Mesendoderm (in vitro differentiated cells): ENCODE measurements around the gene GSG1L.

Experiments
- DNase-seq: peaks from one replicate; pipeline ENCODE4 v3.0.0; 2013
- H2AK5ac ChIP-seq: 2 replicates; pipeline ENCODE4 v1.6.1; 2013; ENCODE audit warnings: low read length, inconsistent platforms
- H2BK120ac ChIP-seq: 2 replicates; pipeline ENCODE4 v1.6.1; 2013; ENCODE audit warnings: low read depth, mild to moderate bottlenecking, low read length, moderate library complexity, mixed read lengths
- H2BK15ac ChIP-seq: replicated peaks from 2 replicates; pipeline ENCODE4 v1.6.1; 2013; ENCODE audit warnings: low read depth, mild to moderate bottlenecking, moderate library complexity
- H2BK5ac ChIP-seq: 2 replicates; pipeline ENCODE4 v1.6.1; 2013; ENCODE audit warnings: low read length, inconsistent platforms
- H3K18ac ChIP-seq: 2 replicates; pipeline ENCODE4 v1.6.1; 2013; ENCODE audit warnings: mild to moderate bottlenecking, low read length, mixed read lengths
- H3K23ac ChIP-seq: one replicate; pipeline ENCODE4 v1.6.1; 2013; ENCODE audit warnings: low read length
- H3K27ac ChIP-seq: 2 replicates; pipeline ENCODE4 v1.5.1; 2013; ENCODE audit warnings: low read depth, mild to moderate bottlenecking, inconsistent platforms, low read length, moderate library complexity
- H3K27me3 ChIP-seq: 2 replicates; pipeline ENCODE4 v1.6.1; 2013; ENCODE audit warnings: low read length, control low read depth, mild to moderate bottlenecking, inconsistent platforms; ENCODE audit not compliant: insufficient read depth, poor library complexity
- H3K36me3 ChIP-seq: 2 replicates; pipeline ENCODE4 v1.6.1; 2013; ENCODE audit warnings: low read length, inconsistent platforms; ENCODE audit not compliant: control insufficient read depth, insufficient read depth
- H3K4ac ChIP-seq: one replicate; pipeline ENCODE4 v1.6.1; 2013; ENCODE audit warnings: low read depth, mild to moderate bottlenecking, low read length, moderate library complexity
- H3K4me1 ChIP-seq: 2 replicates; pipeline ENCODE4 v1.6.1; 2013; ENCODE audit warnings: low read depth, low read length, inconsistent platforms; ENCODE audit not compliant: control insufficient read depth
- H3K4me2 ChIP-seq: 2 replicates; pipeline ENCODE4 v1.6.1; 2013; ENCODE audit warnings: low read length
- H3K4me3 ChIP-seq: 2 replicates; pipeline ENCODE4 v1.5.1; 2013; ENCODE audit warnings: mild to moderate bottlenecking, low read length
- H3K56ac ChIP-seq: one replicate; pipeline ENCODE4 v1.6.1; 2013; ENCODE audit warnings: low read length
- H3K79me1 ChIP-seq: 2 replicates; pipeline ENCODE4 v1.6.1; 2013; ENCODE audit warnings: low read length, inconsistent platforms
- H3K79me2 ChIP-seq: 2 replicates; pipeline ENCODE4 v1.6.1; 2013; ENCODE audit warnings: mild to moderate bottlenecking, low read length; ENCODE audit not compliant: control insufficient read depth, insufficient read depth
- H3K9ac ChIP-seq: 2 replicates; pipeline ENCODE4 v1.6.1; 2013; ENCODE audit warnings: low read length, inconsistent platforms
- H4K5ac ChIP-seq: one replicate; pipeline ENCODE4 v1.6.1; 2013; ENCODE audit warnings: low read length
- H4K8ac ChIP-seq: one replicate; pipeline ENCODE4 v1.6.1; 2013; ENCODE audit warnings: low read depth, mild to moderate bottlenecking, control low read depth, low read length, moderate library complexity
- WGBS: extraction: QIAGEN DNeasy Blood & Tissue Kit; methylation state at CpG from one replicate; pipeline ENCODE4 v1.1.7; 2013; ENCODE audit warnings: low lambda C conversion rate, missing lambda C conversion rate; ENCODE audit not compliant: insufficient coverage; ENCODE audit errors: extremely low coverage; 5-methylcytosine and 5-hydroxymethylcytosine counted together

GSG1L gene

GRCh38 chr16:28072087-28072486 lies 8.6 kb upstream of the GSG1L start:
- no CpG with 5 or more reads among the region's 4 CpGs for WGBS
- Histone ChIP-seq H2BK120ac (no peak overlapping the region), H3K4me1 (no peaks in the 10 kb centered on the region)

DNA sequence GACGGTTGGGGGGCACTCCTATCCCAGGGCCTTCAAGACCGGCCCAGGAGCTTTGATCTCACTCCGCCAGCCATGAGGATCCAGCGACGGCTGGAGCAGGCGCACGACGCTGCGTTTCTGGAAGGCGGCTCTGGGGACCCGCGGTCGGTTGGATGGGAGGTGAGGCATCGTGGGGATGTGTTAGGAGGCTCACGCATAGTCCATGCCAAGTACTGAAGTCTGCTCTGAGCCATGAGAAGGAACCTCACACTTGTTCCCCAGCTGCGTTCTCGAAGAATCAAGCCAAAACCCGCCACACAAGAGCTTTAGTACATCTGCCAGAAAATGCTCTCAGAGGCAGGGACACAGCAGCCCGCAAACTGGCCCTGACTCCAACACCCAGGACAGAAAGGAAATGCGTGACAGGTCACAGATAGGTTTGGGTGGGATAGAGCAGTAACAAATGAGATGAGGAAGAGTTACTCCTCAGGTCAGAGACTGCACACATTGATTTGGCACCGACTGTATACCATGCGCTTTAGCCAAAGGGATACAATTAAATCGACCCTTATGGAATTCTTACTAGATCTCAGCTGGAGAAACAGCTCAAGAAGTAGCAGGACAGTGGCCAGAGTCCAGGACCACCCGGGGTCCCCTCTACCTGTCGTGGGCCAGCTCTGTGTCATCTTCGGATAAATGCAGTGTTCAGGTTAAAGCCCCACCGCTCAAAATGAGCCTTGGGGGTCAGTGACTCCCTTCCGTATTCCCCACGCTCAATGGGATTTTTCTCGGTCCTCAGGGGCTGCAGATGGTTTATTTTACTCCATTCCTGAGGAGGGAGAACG lies 6.7 kb upstream of the GSG1L start:
- H3K4ac ChIP-seq: no peak overlapping the region
- WGBS: no CpG with 5 or more reads among the region's 31 CpGs
- H2AK5ac ChIP-seq: no peak overlapping the region
- H3K4me2 ChIP-seq: no peak overlapping the region
- no peak overlapping the region for H3K18ac ChIP-seq
- no peaks in the 10 kb centered on the region for H3K36me3 ChIP-seq
- H4K5ac ChIP-seq: no peak overlapping the region
- H3K4me1 ChIP-seq: no peaks in the 10 kb centered on the region
- no peaks in the 10 kb centered on the region for H3K79me2 ChIP-seq
- no peak overlapping the region for H3K9ac ChIP-seq
- no peak overlapping the region for H3K4me3 ChIP-seq
- no peak overlapping the region for H3K27ac ChIP-seq
- no peak for DNase-seq
- no peak overlapping the region for H4K8ac ChIP-seq
- H2BK120ac ChIP-seq: no peak overlapping the region
- no peaks in the 10 kb centered on the region for H3K79me1 ChIP-seq
- H3K27me3 ChIP-seq: no peaks in the 10 kb centered on the region
- H2BK5ac ChIP-seq: no peak overlapping the region
- H2BK15ac ChIP-seq: no peak overlapping the region
- H3K56ac ChIP-seq: no peak overlapping the region
- no peak overlapping the region for H3K23ac ChIP-seq

More at GRCh38 chr16:28072087-28072486, 8.6 kb upstream of the GSG1L start:
- H2AK5ac ChIP-seq: no peak overlapping the region
- no peak overlapping the region for H3K9ac ChIP-seq
- H3K79me1 ChIP-seq: no peaks in the 10 kb centered on the region
- H3K4ac ChIP-seq: no peak overlapping the region
- H4K8ac ChIP-seq: no peak overlapping the region
- H3K18ac ChIP-seq: no peak overlapping the region
- H4K5ac ChIP-seq: no peak overlapping the region
- no peaks in the 10 kb centered on the region for H3K36me3 ChIP-seq
- H2BK15ac ChIP-seq: no peak overlapping the region
- no peak overlapping the region for H3K4me2 ChIP-seq
- H3K4me3 ChIP-seq: no peak overlapping the region
- H3K23ac ChIP-seq: no peak overlapping the region
- DNase-seq: no peak
- no peaks in the 10 kb centered on the region for H3K79me2 ChIP-seq
- no peak overlapping the region for H3K27ac ChIP-seq
- no peaks in the 10 kb centered on the region for H3K27me3 ChIP-seq
- no peak overlapping the region for H2BK5ac ChIP-seq
- no peak overlapping the region for H3K56ac ChIP-seq

- peaks cover 9% of the 10 kb centered on the region for H3K27me3 ChIP-seq
- no peak overlapping the region for H3K27ac ChIP-seq
- no peak overlapping the region for H3K23ac ChIP-seq
- H4K5ac ChIP-seq: no peak overlapping the region
- H3K4me1 ChIP-seq: no peaks in the 10 kb centered on the region
- no peaks in the 10 kb centered on the region for H3K79me2 ChIP-seq
- H3K4ac ChIP-seq: no peak overlapping the region
- H3K56ac ChIP-seq: no peak overlapping the region
- no peak overlapping the region for H2BK15ac ChIP-seq
- no peak overlapping the region for H3K18ac ChIP-seq
- H2BK120ac ChIP-seq: no peak overlapping the region
- WGBS: no CpG with 5 or more reads among the region's 7 CpGs
- no peak overlapping the region for H3K4me2 ChIP-seq
- H3K79me1 ChIP-seq: no peaks in the 10 kb centered on the region
- no peak overlapping the region for H2AK5ac ChIP-seq
- H3K9ac ChIP-seq: no peak overlapping the region
- no peak overlapping the region for H2BK5ac ChIP-seq
- no peak for DNase-seq
- no peak overlapping the region for H4K8ac ChIP-seq
- no peak overlapping the region for H3K4me3 ChIP-seq
- no peaks in the 10 kb centered on the region for H3K36me3 ChIP-seq
Measured at GRCh38 chr16:28068976-28069375, 5.5 kb upstream of the GSG1L start.

DNA sequence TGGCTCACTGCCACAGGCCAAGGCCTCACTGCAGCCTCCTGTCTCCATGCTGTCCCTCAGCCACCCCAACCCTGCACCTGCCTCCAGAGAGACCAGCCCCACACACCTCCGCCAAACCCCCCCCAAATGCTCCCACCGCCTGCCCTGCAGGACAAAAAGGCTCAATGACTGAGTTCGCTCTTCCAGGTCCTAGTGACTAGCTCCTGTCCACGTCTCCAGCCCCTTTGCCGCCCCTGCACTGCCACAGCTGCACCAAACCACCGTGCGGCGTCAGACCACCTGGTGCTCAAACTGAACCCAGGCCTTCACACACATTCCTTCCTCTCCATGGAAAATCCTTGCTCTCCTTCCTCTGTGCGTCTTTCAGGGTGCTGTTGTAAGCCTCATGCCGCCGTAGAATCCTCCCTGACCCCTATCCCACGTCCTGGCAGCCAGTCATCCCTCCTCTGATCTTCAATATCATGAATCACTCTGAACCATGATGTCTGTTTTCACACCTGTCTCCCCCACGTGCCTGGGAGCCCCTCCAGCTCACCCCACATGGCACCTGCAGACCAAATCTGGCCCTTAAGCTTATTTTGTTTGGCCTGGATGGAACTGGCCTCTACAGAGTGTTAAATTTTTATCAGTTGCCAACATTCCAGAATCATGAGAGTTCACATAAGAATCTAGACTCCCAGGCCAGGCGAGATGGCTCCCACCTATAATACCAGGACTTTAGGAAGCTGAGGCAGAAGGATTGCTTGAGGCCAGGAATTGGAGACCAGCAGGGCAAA lies 4.3 kb upstream of the GSG1L start:
- Histone ChIP-seq H3K18ac (no peak overlapping the region), H3K4me2 (no peak overlapping the region), H3K9ac (no peak overlapping the region), H2BK5ac (no peak overlapping the region), H3K27me3 (peaks cover 15% of the 10 kb centered on the region), H3K4ac (no peak overlapping the region), H2BK120ac (no peak overlapping the region), H3K23ac (no peak overlapping the region), H2BK15ac (no peak overlapping the region), H4K8ac (no peak overlapping the region), H3K4me3 (no peak overlapping the region), H3K79me1 (no peaks in the 10 kb centered on the region), H3K56ac (no peak overlapping the region), H3K79me2 (no peaks in the 10 kb centered on the region), H2AK5ac (no peak overlapping the region), H4K5ac (no peak overlapping the region), H3K36me3 (no peaks in the 10 kb centered on the region), H3K4me1 (no peaks in the 10 kb centered on the region), H3K27ac (no peak overlapping the region)
- WGBS: no CpG with 5 or more reads among the region's 14 CpGs
- DNase-seq: peak; percentile 72

- Histone ChIP-seq H3K4me3 (no peak overlapping the region), H3K9ac (no peak overlapping the region), H3K4me2 (no peak overlapping the region), H3K18ac (no peak overlapping the region), H2AK5ac (no peak overlapping the region), H3K36me3 (no peaks in the 10 kb centered on the region), H3K27ac (no peak overlapping the region), H2BK15ac (no peak overlapping the region), H3K56ac (no peak overlapping the region), H2BK5ac (no peak overlapping the region), H4K8ac (no peak overlapping the region), H3K27me3 (peaks cover 20% of the 10 kb centered on the region), H3K4ac (no peak overlapping the region), H4K5ac (no peak overlapping the region), H3K79me2 (no peaks in the 10 kb centered on the region), H2BK120ac (no peak overlapping the region), H3K4me1 (no peaks in the 10 kb centered on the region), H3K23ac (no peak overlapping the region), H3K79me1 (no peaks in the 10 kb centered on the region)
- no CpG with 5 or more reads among the region's 15 CpGs for WGBS
- no peak for DNase-seq
Measured at GRCh38 chr16:28064706-28065249, 1.3 kb upstream of the GSG1L start.
